ENCODE results near the gene LMO1. TPM values are rescaled to one million over a fixed set of nuclear protein-coding genes. Genes with fewer than 3 reads are reported as not detected.

Gene LMO1
- total and polyA plus RNA-seq, 9 of the 15 experiments (the other 6 are each of a cell fraction or from before 2014, with no cell fraction given): not detected

GRCh38 chr11:8192896-8193209 is 70.8 kb downstream of the LMO1 start:
- ChIA-PET POLR2A (interaction anchor here (1.1 to 1.3 kb wide), 3 partner anchors 8 to 362 kb away, joined by 3 to 4 read pairs (median 4); no protein-coding TSS in a partner anchor), CTCF (ENCODE audit: low intra/inter-chr PET ratio) (interaction anchor here (0.8 to 2.6 kb wide), 4 partner anchors 16 to 374 kb away, joined by 3 to 9 read pairs (median 4); no protein-coding TSS in a partner anchor)
- TF ChIP-seq TCFL5 (CRISPR knock-in tag; conservative IDR thresholded peaks at IDR 0.05) (no peak), BRD9 (IDR thresholded peaks at IDR 0.05; ENCODE audit: low read depth, partially characterized antibody) (no peak), USF2 (CRISPR knock-in tag; IDR thresholded peaks at IDR 0.05) (peak; percentile 29; the same call in 1 of the 2 replicates), ZNF639 (CRISPR knock-in tag; conservative IDR thresholded peaks at IDR 0.05 in 1 of 2, IDR thresholded peaks at IDR 0.05 in 1 of 2) (no peak), ZNF398 (CRISPR knock-in tag; IDR thresholded peaks at IDR 0.05) (no peak), HMG20A (CRISPR knock-in tag; conservative IDR thresholded peaks at IDR 0.05) (no peak)
- no peak overlapping the region for H3K4me3 ChIP-seq
- no peaks in the 10 kb centered on the region for H3K79me2 ChIP-seq (ENCODE audit: control insufficient read depth, insufficient read depth, low read length)
- FAIRE-seq (no peak), ATAC-seq (peak; percentile 78), DNase-seq (ENCODE audit: extremely low read depth in 1 of 4, low spot score in 3 of 4) (no peak)
- peaks cover 9% of the 10 kb centered on the region for H4K20me1 ChIP-seq (replicated peaks; ENCODE audit: control insufficient read depth, insufficient read depth, low read length)
- H3K4me2 ChIP-seq (ENCODE audit: insufficient read depth, low read length): no peak overlapping the region
- no peak overlapping the region for H3K27ac ChIP-seq (ENCODE audit: extremely low read depth, low read depth, low read length)
- H3K9me3 ChIP-seq (replicated peaks; ENCODE audit: control insufficient read depth, insufficient read depth, low read depth, low read length): no peaks in the 10 kb centered on the region
- peaks cover 0 to 6% of the 10 kb centered on the region in 2 experiments; a peak in 2 of 5 replicates for H3K27me3 ChIP-seq (ENCODE audit: control insufficient read depth in 2 of 2, insufficient read depth in 2 of 2, low read length in 2 of 2)
- H3K9ac ChIP-seq (ENCODE audit: insufficient read depth in 1 of 2, low read depth in 2 of 2, low read length in 2 of 2): no peak overlapping the region
- H3K4me1 ChIP-seq (replicated peaks in 1 of 2; ENCODE audit: control insufficient read depth in 2 of 2, insufficient read depth in 2 of 2, low read length in 2 of 2): peaks cover 0 to 3% of the 10 kb centered on the region in 2 experiments; a peak in 1 of 5 replicates
- H3K36me3 ChIP-seq (ENCODE audit: control insufficient read depth, insufficient read depth, low read length): no peaks in the 10 kb centered on the region
- H2AFZ ChIP-seq (ENCODE audit: low read depth, low read length): no peak overlapping the region
- BruUV-seq (replicated peaks): no TSS peak
- WGBS (ENCODE audit: insufficient coverage, low coverage, missing lambda C conversion rate): 5% methylated on average over 4 of the region's 5 CpGs
- in situ Hi-C loops (cut with MboI): no loop called here
- intact Hi-C loops (cut with micrococcal nuclease): loop anchor here (1.0 to 10.0 kb wide), 3 partner anchors 16 to 372 kb away; partner anchors contain the start of gene LMO1
- no peaks in the 10 kb centered on the region for H3K9me1 ChIP-seq (ENCODE audit: control insufficient read depth, insufficient read depth, low read length)
